PC-3 (cell line): ENCODE results near the gene CHRNA4. TPM values are rescaled to one million over a fixed set of nuclear protein-coding genes. Genes with fewer than 3 reads are reported as not detected.

Source experiments
- ATAC-seq: fragments of 200-7000 bp; cut with Tn5 transposase; 2 replicates; pipeline ENCODE4 v1.9.1; 2020; ENCODE audit warnings: mild to moderate bottlenecking, moderate library complexity
- BruUV-seq: library from RNA; stranded (reverse); fragments of 400-500 nt; replicated peaks from 2 replicates; lab custom pipeline; 2021; lab: Mats Ljungman, UMichigan
- CTCF ChIA-PET: fragments of 300-600 bp; sonication (Branson Sonifier 250); formaldehyde crosslinking; loops from one replicate; lab custom pipeline; 2022; ENCODE audit warnings: antibody characterized with exemption; lab: Charles Lee
- POLR2A ChIA-PET: fragments of 300-600 bp; sonication (Branson Sonifier 250); formaldehyde crosslinking; loops from one replicate; lab custom pipeline; 2022; ENCODE audit warnings: antibody characterized with exemption; ENCODE audit not compliant: unreplicated experiment; lab: Charles Lee
- DNase-seq: peaks from one replicate; pipeline ENCODE4 v3.0.0-alpha.2; 2015
- H2AFZ ChIP-seq: fragments of 300-600 bp; sonication (generic); 2 replicates; pipeline ENCODE4 v1.6.0; 2016; ENCODE audit warnings: antibody characterized with exemption, low read length
- H3F3A ChIP-seq: fragments of 300-600 bp; sonication (generic); one replicate; pipeline ENCODE4 v1.6.0; 2017; ENCODE audit warnings: antibody characterized with exemption, low read length, control low read depth, mild to moderate bottlenecking; ENCODE audit not compliant: unreplicated experiment
- H3K27ac ChIP-seq: fragments of 300-600 bp; sonication (generic); 2 replicates; pipeline ENCODE4 v1.5.1; 2016; ENCODE audit warnings: mild to moderate bottlenecking, low read length
- H3K27me3 ChIP-seq: fragments of 300-600 bp; sonication (generic); 2 replicates; pipeline ENCODE4 v1.6.1; 2016; ENCODE audit warnings: low read length, mixed read lengths
- H3K36me3 ChIP-seq: fragments of 300-600 bp; sonication (generic); 2 replicates; pipeline ENCODE4 v1.6.1; 2016; ENCODE audit warnings: low read depth, mixed run types, low read length, mixed read lengths
- H3K4me1 ChIP-seq: fragments of 300-600 bp; sonication (generic); 2 replicates; pipeline ENCODE4 v1.5.1; 2016; ENCODE audit warnings: low read length; ENCODE audit not compliant: insufficient read depth
- H3K4me2 ChIP-seq: fragments of 300-600 bp; sonication (generic); 2 replicates; pipeline ENCODE4 v1.6.0; 2016; ENCODE audit warnings: low read length
- H3K4me3 ChIP-seq: fragments of 300-600 bp; sonication (generic); 2 replicates; pipeline ENCODE4 v1.5.1; 2016; ENCODE audit warnings: mild to moderate bottlenecking, low read length, mixed read lengths
- H3K79me2 ChIP-seq: fragments of 300-600 bp; sonication (generic); 2 replicates; pipeline ENCODE4 v1.6.1; 2017; ENCODE audit warnings: low read length, mixed read lengths
- H3K9ac ChIP-seq: fragments of 300-600 bp; sonication (generic); 2 replicates; pipeline ENCODE4 v1.6.0; 2016; ENCODE audit warnings: mild to moderate bottlenecking, low read length
- H3K9me2 ChIP-seq: fragments of 300-600 bp; sonication (generic); replicated peaks from 2 replicates; pipeline ENCODE4 v1.6.1; 2016; ENCODE audit warnings: mixed run types, low read length, mixed read lengths
- H3K9me3 ChIP-seq: fragments of 300-600 bp; sonication (generic); 2 replicates; pipeline ENCODE4 v1.6.1; 2016; ENCODE audit warnings: low read length, mixed read lengths
- H4K20me1 ChIP-seq: fragments of 300-600 bp; sonication (generic); 2 replicates; pipeline ENCODE4 v1.6.1; 2016; ENCODE audit warnings: low read length, mixed read lengths
- CTCF ChIP-seq: fragments of 300-600 bp; sonication (generic); conservative IDR thresholded peaks from 2 replicates; pipeline ENCODE4 v1.5.1; 2017; ENCODE audit warnings: antibody characterized with exemption, low read depth, mild to moderate bottlenecking, low read length
- EZH2 ChIP-seq: fragments of 300-600 bp; sonication (generic); IDR thresholded peaks from one replicate; pipeline ENCODE4 v1.6.1; 2017; ENCODE audit warnings: antibody characterized with exemption, mild to moderate bottlenecking, low read length; ENCODE audit not compliant: unreplicated experiment
- EZH2phosphoT487 ChIP-seq: fragments of 300-600 bp; sonication (generic); IDR thresholded peaks from 2 replicates; pipeline ENCODE4 v1.6.1; 2018; ENCODE audit warnings: mild to moderate bottlenecking, antibody characterized with exemption, low read length, borderline replicate concordance
- intact Hi-C: fragments of 100-400 bp; cut with micrococcal nuclease; formaldehyde crosslinking; loops from 2 replicates; pipeline ENCODE4 v1.9.0; 2023
- total RNA-seq: library from RNA; depleted of rRNA; stranded (reverse); fragments of >200 nt; gene quantifications from 2 replicates; pipeline ENCODE4 v1.2.3, GENCODE V29; 2014

The CHRNA4 gene
- total RNA-seq, 1 experiment from 2014 or later, result not detected

GRCh38 chr20:63309261-63310071, 51.7 kb downstream of the CHRNA4 start:
- Histone ChIP-seq H3F3A (no peaks in the 10 kb centered on the region), H3K9ac (no peak overlapping the region), H3K27me3 (peaks cover 16% of the 10 kb centered on the region; the same call in 1 of the 2 replicates), H3K79me2 (no peaks in the 10 kb centered on the region), H3K4me2 (no peak overlapping the region), H3K36me3 (no peaks in the 10 kb centered on the region), H3K9me2 (no peaks in the 10 kb centered on the region), H4K20me1 (no peaks in the 10 kb centered on the region), H3K27ac (no peak overlapping the region), H2AFZ (no peak overlapping the region), H3K4me1 (no peaks in the 10 kb centered on the region), H3K9me3 (no peaks in the 10 kb centered on the region), H3K4me3 (no peak overlapping the region)
- ATAC-seq (peak; percentile 75), DNase-seq (peak; percentile 35)
- TF ChIP-seq CTCF (peak; percentile 87), EZH2phosphoT487 (no peak)
- ChIA-PET CTCF (interaction anchor here (0.7 to 2.8 kb wide), 5 partner anchors 12 to 226 kb away, joined by 3 to 37 read pairs (median 4); no protein-coding TSS in a partner anchor), POLR2A (no interaction called here)
- no TSS peak for BruUV-seq
- intact Hi-C loops, result loop anchor here (1.0 kb wide), 1 partner anchor 72 kb away; no protein-coding TSS in a partner anchor

- H3K4me1 ChIP-seq, result no peaks in the 10 kb centered on the region
- no peak overlapping the region for H2AFZ ChIP-seq
- BruUV-seq, result no TSS peak
- ChIA-PET POLR2A (no interaction called here), CTCF (interaction anchor here (0.7 to 2.8 kb wide), 2 partner anchors 74 to 225 kb away, joined by 4 to 37 read pairs; no protein-coding TSS in a partner anchor)
- DNase-seq (no peak), ATAC-seq (no peak)
- H3K79me2 ChIP-seq, result no peaks in the 10 kb centered on the region
- H3K9ac ChIP-seq, result no peak overlapping the region
- no peaks in the 10 kb centered on the region for H3K9me2 ChIP-seq
- H3F3A ChIP-seq, result no peaks in the 10 kb centered on the region
- H3K9me3 ChIP-seq, result no peaks in the 10 kb centered on the region
- H3K36me3 ChIP-seq, result no peaks in the 10 kb centered on the region
- no peak overlapping the region for H3K4me2 ChIP-seq
- H3K4me3 ChIP-seq, result no peak overlapping the region
- no peak overlapping the region for H3K27ac ChIP-seq
- intact Hi-C loops, result no loop called here
- no peaks in the 10 kb centered on the region for H4K20me1 ChIP-seq
- peaks cover 16% of the 10 kb centered on the region; the same call in 1 of the 2 replicates for H3K27me3 ChIP-seq
- TF ChIP-seq EZH2phosphoT487 (no peak), EZH2 (no peak), CTCF (no peak)
Measured at GRCh38 chr20:63308218-63308911, 52.8 kb downstream of the CHRNA4 start.
